WTC11 (cell line): ENCODE measurements around the gene ATOSB. TPM values are rescaled to one million over a fixed set of nuclear protein-coding genes. Genes with fewer than 3 reads are reported as not detected.

Source experiments
- ATAC-seq: fragments of 200-7000 bp; cut with Tn5 transposase; 2 replicates; pipeline ENCODE4 v1.10.0; 2021; ENCODE audit warnings: mild to moderate bottlenecking, moderate library complexity
- CTCF ChIA-PET: fragments of 300-600 bp; sonication (Branson Sonifier 250); formaldehyde crosslinking; loops from one replicate; lab custom pipeline; 2021; ENCODE audit warnings: antibody characterized with exemption; lab: Charles Lee
- POLR2A ChIA-PET: fragments of 350-600 bp; sonication (Branson Sonifier 250); formaldehyde crosslinking; loops from one replicate; lab custom pipeline; 2021; ENCODE audit warnings: antibody characterized with exemption; lab: Charles Lee
- DNase-seq: peaks from one replicate; pipeline ENCODE4 v3.0.0; 2021; ENCODE audit warnings: low spot score
- H3K27ac Mint-ChIP-seq: 2 replicates; pipeline ENCODE4 v1.8.0; 2021; ENCODE audit warnings: mixed read lengths
- H3K27me3 Mint-ChIP-seq: 2 replicates; pipeline ENCODE4 v1.8.0; 2021; ENCODE audit warnings: low read depth, mild to moderate bottlenecking, moderate library complexity, mixed read lengths
- H3K36me3 Mint-ChIP-seq: 2 replicates; pipeline ENCODE4 v1.8.0; 2021; ENCODE audit warnings: mixed read lengths
- H3K4me1 Mint-ChIP-seq: 2 replicates; pipeline ENCODE4 v1.8.0; 2022; ENCODE audit warnings: mixed read lengths
- H3K4me3 Mint-ChIP-seq: 2 replicates; pipeline ENCODE4 v1.8.0; 2021; ENCODE audit warnings: mild to moderate bottlenecking, moderate library complexity, mixed read lengths
- H3K9me3 Mint-ChIP-seq: 2 replicates; pipeline ENCODE4 v1.8.0; 2021; ENCODE audit warnings: mixed read lengths
- AFF4 ChIP-seq: sonication (generic); formaldehyde crosslinking; IDR thresholded peaks from 2 replicates; pipeline ENCODE4 v1.8.1; 2023; ENCODE audit warnings: mild to moderate bottlenecking, missing genetic modification reagents, borderline replicate concordance
- CREM ChIP-seq: sonication (generic); formaldehyde crosslinking; IDR thresholded peaks from 2 replicates; pipeline ENCODE4 v1.8.1; 2022; ENCODE audit warnings: mild to moderate bottlenecking, missing genetic modification reagents, moderate library complexity
- E2F1 ChIP-seq: sonication (generic); formaldehyde crosslinking; IDR thresholded peaks from 2 replicates; pipeline ENCODE4 v1.8.0; 2022; ENCODE audit warnings: mild to moderate bottlenecking, missing genetic modification reagents
- E2F4 ChIP-seq: sonication (generic); formaldehyde crosslinking; IDR thresholded peaks from 2 replicates; pipeline ENCODE4 v1.8.1; 2022; ENCODE audit warnings: low read depth, mild to moderate bottlenecking, moderate library complexity, missing genetic modification reagents, borderline replicate concordance
- ELF4 ChIP-seq: sonication (generic); formaldehyde crosslinking; IDR thresholded peaks from 2 replicates; pipeline ENCODE4 v1.8.1; 2022; ENCODE audit warnings: low read depth, mild to moderate bottlenecking, moderate library complexity, missing genetic modification reagents
- ETV6 ChIP-seq: sonication (generic); formaldehyde crosslinking; IDR thresholded peaks from 2 replicates; pipeline ENCODE4 v1.8.1; 2022; ENCODE audit warnings: mild to moderate bottlenecking, missing genetic modification reagents
- GRHL2 ChIP-seq: fragments of 250-450 bp; sonication (Bioruptor Pico); IDR thresholded peaks from 2 replicates; pipeline ENCODE4 v1.8.0; 2022; ENCODE audit warnings: mild to moderate bottlenecking, moderate library complexity; ENCODE audit not compliant: insufficient replicate concordance, severe bottlenecking
- HMGXB4 ChIP-seq: sonication (generic); formaldehyde crosslinking; IDR thresholded peaks from 2 replicates; pipeline ENCODE4 v1.8.1; 2023; ENCODE audit warnings: mild to moderate bottlenecking, moderate library complexity, missing genetic modification reagents
- IRF2 ChIP-seq: sonication (generic); formaldehyde crosslinking; IDR thresholded peaks from 2 replicates; pipeline ENCODE4 v1.8.0; 2022; ENCODE audit warnings: low read depth, missing genetic modification reagents, borderline replicate concordance
- NR3C1 ChIP-seq: sonication (generic); formaldehyde crosslinking; conservative IDR thresholded peaks from 2 replicates; pipeline ENCODE4 v1.8.1; 2023; ENCODE audit warnings: low read depth, mild to moderate bottlenecking, missing genetic modification reagents
- RELA ChIP-seq: sonication (generic); formaldehyde crosslinking; IDR thresholded peaks from 2 replicates; pipeline ENCODE4 v1.8.1; 2022; ENCODE audit warnings: missing genetic modification reagents, mild to moderate bottlenecking, borderline replicate concordance
- USF2 ChIP-seq: sonication (generic); formaldehyde crosslinking; IDR thresholded peaks from 2 replicates; pipeline ENCODE4 v1.8.1; 2023; ENCODE audit warnings: mild to moderate bottlenecking, missing genetic modification reagents, moderate library complexity
- ZBTB43 ChIP-seq: sonication (generic); formaldehyde crosslinking; IDR thresholded peaks from 2 replicates; pipeline ENCODE4 v1.8.1; 2023; ENCODE audit warnings: mild to moderate bottlenecking, missing genetic modification reagents
- ZMAT4 ChIP-seq: fragments of 250-450 bp; sonication (Bioruptor Pico); IDR thresholded peaks from 2 replicates; pipeline ENCODE4 v1.9.0; 2021; ENCODE audit warnings: mild to moderate bottlenecking
- ZNF138 ChIP-seq: sonication (generic); formaldehyde crosslinking; conservative IDR thresholded peaks from 2 replicates; pipeline ENCODE4 v1.8.1; 2022; ENCODE audit warnings: mild to moderate bottlenecking, moderate library complexity, missing genetic modification reagents
- total RNA-seq: library from RNA; stranded (reverse); gene quantifications from 3 replicates; pipeline ENCODE4 v1.2.3, GENCODE V29; 2021

ATOSB gene
- total RNA-seq, 1 experiment from 2014 or later: 8.7 TPM

GRCh38 chr9:35116539-35116897, 856 bp upstream of the ATOSB start:
- no peaks in the 10 kb centered on the region for H3K9me3 Mint-ChIP-seq
- peak overlapping the region; percentile 98 for H3K4me3 Mint-ChIP-seq
- H3K27ac Mint-ChIP-seq: peak overlapping the region; percentile 96
- H3K36me3 Mint-ChIP-seq: no peaks in the 10 kb centered on the region
- TF ChIP-seq ZMAT4 (CRISPR knock-in tag): no peak
- no peak for TF ChIP-seq GRHL2 (CRISPR knock-in tag)
- no peak for TF ChIP-seq IRF2
- TF ChIP-seq USF2 (CRISPR knock-in tag): no peak
- TF ChIP-seq E2F1: no peak
- TF ChIP-seq ZBTB43: no peak
- no peak for TF ChIP-seq NR3C1 (CRISPR knock-in tag)
- TF ChIP-seq ETV6 (CRISPR knock-in tag): no peak
- TF ChIP-seq E2F4: no peak
- TF ChIP-seq CREM: no peak
- TF ChIP-seq AFF4 (CRISPR knock-in tag): no peak
- no peak for TF ChIP-seq ZNF138 (CRISPR knock-in tag)
- no peak for TF ChIP-seq ELF4 (CRISPR knock-in tag)
- TF ChIP-seq RELA: no peak
- TF ChIP-seq HMGXB4 (CRISPR knock-in tag): no peak
- H3K27me3 Mint-ChIP-seq: no peaks in the 10 kb centered on the region
- ChIA-PET CTCF (interaction anchor here (0.7 to 3.4 kb wide), 27 partner anchors 10 to 437 kb away, joined by 3 to 77 read pairs (median 5); partner anchors contain the start of genes PIGO, RUSC2, STOML2 and UNC13B), POLR2A (interaction anchor here (0.6 to 1.9 kb wide), 4 partner anchors 20 to 127 kb away, joined by 3 to 7 read pairs (median 4); partner anchors contain the start of genes DNAJB5, PIGO and UNC13B)
- DNase-seq (no peak), ATAC-seq (no peak)
- H3K4me1 Mint-ChIP-seq: peaks cover 31% of the 10 kb centered on the region
